Stimulated activated CD8-positive, alpha-beta memory T cell treated with anti-CD3 and anti-CD28 coated beads, Interleukin-4, amount 100 ng/mL, for 1 hour (primary cell): ENCODE data around the gene COL9A3.

Experiments used
- DNase-seq, 2 donors: peaks; one replicate each; pipeline ENCODE4 v3.0.0-alpha.2; 2020; ENCODE audit warnings: low read depth in 2 of 2, low spot score in 1 of 2

Gene COL9A3

DNA sequence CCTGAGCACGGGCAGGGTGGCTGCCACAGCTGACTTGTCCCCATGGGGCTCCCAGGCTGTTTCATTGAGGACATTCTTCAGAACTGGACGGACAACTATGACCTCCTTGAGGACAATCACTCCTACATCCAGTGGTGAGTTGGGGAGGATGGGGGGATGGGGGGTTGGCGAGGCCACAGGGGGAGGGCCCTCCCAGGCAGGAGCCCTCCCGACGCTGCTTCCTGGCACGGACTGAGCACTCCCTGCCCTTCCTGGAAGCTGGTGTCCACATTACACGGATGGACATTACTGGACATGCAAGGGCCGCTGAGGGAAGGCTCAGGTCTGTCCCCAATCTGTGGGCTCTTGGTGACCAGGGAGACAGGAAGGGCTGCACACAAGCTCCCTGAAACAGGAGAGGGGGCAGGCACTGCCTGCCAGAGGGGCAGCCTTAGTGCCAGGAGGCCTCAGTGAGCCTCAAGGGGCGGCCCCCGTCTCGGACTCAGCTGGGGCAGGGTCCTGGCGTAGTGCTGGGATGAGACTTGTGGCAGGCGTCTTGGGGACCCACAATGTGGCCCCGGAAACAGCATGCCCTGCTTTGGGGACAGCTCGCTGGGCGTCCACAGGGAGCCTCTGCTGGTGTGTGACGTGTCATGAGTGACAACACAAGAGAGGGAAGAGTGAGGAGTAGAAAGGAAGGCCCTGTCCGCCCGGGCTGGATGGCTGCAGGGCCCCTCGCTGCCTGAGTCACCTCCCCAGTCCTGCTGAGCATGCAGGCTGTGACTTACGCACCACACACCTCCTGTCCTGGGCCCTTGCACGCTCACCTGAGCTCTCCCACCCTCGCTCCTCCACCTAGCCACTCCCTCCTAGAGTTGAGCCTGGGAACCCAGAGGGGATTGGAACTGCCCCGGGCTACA lies 7.1 kb upstream of the COL9A3 start:
- no peak for DNase-seq

DNA sequence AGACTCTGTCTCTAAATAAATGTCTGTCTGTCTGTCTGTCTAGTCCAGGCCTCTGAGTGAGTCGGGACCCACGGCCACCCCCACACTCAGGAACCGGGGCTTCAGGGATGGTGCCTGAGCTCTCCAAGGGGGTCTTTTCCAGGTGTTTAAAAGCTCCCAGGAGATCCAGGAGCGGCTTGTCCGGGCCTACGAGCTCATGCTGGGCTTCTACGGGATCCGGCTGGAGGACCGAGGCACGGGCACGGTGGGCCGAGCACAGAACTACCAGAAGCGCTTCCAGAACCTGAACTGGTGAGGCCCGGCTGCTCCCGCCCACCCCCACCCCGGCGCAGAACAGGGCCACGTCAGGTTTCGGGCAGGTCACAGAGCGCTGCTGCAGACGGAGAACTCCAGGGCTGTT lies 5.5 kb upstream of the COL9A3 start:
- DNase-seq = no peak

DNA sequence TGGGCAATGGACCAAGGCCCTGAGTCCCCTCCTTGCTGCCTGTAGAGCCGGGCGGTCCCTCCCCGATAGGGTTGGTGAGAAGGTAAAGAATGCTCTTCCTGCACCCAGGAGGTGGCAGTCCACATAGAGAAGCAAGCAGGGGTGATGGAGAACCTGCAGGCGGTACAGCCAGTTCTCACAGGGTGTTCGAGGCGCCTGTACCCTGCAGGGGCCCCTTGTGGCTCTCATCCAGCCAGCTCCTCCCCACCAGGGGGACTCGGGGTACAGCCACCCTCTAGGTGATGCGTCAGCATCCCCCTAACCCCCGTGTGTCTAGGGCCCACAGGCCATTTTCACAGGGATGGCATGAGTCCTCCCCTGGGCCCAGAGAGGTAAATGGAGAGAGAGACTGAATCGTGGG lies 5.1 kb upstream of the COL9A3 start:
- no peak for DNase-seq

DNA sequence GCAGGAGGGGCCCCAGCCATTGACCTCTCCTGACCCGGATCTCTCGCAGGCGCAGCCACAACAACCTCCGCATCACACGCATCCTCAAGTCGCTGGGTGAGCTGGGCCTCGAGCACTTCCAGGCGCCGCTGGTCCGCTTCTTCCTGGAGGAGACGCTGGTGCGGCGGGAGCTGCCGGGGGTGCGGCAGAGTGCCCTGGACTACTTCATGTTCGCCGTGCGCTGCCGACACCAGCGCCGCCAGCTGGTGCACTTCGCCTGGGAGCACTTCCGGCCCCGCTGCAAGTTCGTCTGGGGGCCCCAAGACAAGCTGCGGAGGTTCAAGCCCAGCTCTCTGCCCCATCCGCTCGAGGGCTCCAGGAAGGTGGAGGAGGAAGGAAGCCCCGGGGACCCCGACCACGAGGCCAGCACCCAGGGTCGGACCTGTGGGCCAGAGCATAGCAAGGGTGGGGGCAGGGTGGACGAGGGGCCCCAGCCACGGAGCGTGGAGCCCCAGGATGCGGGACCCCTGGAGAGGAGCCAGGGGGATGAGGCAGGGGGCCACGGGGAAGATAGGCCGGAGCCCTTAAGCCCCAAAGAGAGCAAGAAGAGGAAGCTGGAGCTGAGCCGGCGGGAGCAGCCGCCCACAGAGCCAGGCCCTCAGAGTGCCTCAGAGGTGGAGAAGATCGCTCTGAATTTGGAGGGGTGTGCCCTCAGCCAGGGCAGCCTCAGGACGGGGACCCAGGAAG lies 4.5 kb upstream of the COL9A3 start:
- no peak for DNase-seq

DNA sequence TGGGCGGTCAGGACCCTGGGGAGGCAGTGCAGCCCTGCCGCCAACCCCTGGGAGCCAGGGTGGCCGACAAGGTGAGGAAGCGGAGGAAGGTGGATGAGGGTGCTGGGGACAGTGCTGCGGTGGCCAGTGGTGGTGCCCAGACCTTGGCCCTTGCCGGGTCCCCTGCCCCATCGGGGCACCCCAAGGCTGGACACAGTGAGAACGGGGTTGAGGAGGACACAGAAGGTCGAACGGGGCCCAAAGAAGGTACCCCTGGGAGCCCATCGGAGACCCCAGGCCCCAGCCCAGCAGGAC lies 4.0 kb upstream of the COL9A3 start:
- no peak for DNase-seq

DNA sequence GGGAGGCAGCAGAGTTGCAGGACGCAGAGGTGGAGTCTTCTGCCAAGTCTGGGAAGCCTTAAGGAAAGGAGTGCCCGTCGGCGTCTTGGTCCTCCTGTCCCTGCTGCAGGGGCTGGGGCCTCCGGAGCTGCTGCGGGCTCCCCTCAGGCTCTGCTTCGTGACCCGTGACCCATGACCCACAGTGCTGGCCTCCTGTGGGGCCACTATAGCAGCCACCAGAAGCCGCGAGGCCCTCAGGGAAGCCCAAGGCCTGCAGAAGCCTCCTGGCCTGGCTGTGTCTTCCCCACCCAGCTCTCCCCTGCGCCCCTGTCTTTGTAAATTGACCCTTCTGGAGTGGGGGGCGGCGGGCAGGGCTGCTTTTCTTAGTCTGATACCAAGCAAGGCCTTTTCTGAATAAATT lies 3.3 kb upstream of the COL9A3 start:
- no peak for DNase-seq

DNA sequence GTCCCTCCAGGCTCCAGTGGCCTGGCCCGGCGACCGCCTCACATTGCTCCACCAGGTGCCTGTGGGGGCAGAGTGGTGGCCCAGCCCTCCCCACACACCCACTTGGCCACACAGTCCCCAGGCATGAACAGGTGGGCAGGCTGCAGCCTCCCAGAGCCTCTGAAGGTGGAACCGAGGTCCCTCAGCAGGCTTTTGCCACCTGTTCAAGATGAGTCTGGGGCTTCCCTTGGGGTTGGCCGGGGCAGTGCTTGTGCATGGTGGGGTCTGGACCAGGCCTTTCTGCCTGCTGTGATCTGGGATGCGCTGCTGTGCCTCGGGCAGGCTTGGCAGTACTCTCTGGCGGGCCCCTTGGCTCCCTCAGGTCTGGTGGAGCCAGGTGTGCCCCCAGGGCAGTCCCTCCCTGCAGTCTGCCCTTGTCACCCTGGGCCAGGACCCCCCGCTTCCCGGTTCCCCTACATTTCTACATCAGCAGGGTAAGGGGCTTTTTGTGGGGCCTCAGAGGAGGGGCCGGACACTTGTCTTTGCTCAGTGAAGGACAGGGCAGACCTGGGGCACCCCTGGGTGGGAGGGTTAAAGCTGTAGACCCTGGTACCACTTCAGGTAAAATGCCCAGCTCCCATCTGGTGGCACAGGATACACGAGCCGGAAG lies 2.7 kb upstream of the COL9A3 start:
- no peak for DNase-seq

DNA sequence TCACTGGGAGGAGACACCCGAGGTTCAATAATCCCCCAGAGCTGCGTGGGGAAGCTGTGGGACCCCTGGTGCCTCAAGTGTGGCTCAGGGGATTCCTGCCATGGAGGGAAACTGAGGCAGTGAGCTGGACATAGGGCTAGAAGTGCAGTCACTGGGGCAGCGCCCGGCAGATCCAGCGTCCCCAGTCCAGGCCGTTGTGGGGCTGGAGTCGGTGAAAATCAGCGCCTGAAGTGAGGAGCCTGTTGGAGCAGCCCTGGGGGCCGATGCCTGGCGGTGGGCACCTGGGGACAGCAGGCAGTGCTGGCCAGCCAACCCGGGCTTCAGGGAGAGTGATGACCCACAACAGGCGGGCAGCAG lies 2.2 kb upstream of the COL9A3 start:
- no peak for DNase-seq

DNA sequence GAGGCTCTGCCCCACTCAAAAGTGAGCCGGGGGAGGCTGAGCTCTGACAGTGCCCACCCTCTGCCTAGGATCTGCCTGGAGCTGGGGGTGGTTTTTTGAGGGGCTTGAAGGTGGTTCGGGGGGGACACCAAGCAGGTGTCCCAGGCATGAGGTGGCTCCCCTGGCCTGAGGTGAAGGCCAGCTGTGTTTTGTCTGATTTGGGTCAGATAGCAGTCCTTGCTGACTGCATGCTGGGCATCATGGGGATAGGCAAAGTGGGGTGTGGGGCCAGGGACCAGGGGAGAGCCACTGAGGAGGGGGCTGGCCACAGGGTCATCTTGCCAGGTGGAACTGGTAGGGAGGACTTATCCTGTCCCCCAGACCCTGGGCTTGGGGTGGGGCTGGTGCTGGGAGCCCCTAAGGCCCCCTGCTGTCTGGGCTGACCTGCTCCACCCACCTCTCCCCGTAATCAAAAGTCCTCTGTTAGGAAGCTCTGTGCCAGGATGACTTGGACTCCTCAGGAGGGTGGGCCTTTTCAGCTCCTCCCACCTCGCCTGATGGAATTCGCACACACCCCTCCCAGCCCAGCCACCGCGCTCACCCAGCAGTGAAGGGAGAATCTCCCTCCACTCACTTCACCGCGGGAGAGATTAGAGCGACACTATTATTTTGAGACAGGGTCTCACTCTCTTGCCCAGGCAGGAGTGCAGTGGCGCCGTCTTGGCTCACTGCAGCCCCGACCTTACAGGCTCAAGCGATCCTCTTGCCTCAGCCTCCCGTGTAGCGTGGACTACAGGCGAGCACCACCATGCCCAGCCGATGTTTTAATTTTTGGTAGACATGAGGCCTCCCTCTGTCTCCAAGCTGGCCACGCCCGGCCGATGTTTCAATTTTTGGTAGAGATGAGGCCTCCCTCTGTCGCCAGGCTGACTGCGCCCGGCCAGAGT lies 1.5 kb upstream of the COL9A3 start:
- no peak for DNase-seq

DNA sequence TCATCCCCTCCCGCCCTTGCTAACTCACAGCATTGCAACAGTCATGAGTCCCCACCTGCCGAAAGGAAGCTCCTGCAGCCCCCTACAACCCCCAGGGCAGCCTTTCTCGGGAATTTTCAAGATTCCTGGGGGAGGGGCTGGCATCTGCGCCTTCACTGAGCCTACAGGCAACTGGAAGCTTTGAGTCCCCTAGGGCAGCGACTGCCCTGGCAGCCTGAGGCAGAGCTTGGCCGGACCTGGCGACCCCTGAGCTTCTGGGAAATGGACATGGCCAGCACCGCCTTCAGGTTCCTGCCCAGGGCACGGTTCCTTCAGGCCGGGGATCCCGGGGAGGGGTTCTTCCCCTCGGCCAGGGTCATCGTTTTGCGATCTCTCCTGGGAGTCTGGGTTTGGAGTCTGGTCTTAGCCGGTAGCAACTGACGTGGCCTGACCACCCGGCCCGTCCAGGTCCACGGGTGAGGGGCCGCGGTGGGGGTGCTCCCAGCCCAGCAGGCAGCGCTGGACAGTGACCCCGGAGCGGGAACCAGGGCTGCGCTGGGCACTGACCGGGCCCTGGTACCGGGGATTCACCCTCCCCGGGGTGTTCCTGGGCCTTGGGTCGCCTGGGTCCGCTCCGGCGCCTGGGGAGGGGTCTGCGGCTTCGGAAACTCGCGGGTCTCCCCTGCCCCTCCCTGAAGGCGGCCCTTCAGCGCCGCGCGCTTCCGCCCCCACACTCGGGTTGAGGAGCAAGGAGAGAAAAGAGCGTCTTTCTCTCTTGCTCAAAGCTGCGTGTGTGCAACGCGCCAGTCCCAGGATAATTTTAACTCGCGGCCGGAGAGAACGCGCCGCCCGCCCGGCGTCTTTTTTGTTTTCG lies 593 bp upstream of the COL9A3 start:
- no peak for DNase-seq

DNA sequence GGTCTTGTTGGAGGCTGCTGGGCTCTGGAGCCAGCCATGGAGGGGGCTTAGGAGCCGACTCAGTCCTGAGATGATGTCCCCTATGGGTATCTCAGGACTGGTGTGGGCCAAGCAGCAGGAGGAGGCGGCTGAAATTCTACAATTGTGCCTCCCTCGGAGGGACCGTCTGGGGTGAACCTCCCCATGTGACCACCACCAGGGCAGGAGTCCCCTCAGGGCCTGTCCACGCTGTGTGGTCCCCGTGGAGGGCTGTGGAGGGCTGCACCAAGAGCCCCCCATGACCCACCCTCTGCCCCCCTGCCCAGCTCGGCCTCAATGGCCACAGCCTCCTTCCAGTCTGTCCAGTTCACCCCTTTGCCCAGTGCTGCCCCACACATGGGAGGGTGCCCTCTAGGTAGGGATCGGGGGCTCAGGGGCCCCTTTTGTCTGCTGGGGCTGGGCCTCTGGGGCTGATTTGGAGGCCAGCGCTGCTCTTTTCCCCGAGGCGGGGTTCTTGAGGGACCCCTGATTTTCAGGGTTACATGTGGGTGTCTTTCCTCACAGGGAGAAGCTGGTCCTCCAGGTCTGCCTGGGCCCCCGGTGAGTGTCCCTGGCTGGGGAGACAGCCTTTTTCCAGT lies 1.2 kb downstream of the COL9A3 start:
- no peak for DNase-seq

DNA sequence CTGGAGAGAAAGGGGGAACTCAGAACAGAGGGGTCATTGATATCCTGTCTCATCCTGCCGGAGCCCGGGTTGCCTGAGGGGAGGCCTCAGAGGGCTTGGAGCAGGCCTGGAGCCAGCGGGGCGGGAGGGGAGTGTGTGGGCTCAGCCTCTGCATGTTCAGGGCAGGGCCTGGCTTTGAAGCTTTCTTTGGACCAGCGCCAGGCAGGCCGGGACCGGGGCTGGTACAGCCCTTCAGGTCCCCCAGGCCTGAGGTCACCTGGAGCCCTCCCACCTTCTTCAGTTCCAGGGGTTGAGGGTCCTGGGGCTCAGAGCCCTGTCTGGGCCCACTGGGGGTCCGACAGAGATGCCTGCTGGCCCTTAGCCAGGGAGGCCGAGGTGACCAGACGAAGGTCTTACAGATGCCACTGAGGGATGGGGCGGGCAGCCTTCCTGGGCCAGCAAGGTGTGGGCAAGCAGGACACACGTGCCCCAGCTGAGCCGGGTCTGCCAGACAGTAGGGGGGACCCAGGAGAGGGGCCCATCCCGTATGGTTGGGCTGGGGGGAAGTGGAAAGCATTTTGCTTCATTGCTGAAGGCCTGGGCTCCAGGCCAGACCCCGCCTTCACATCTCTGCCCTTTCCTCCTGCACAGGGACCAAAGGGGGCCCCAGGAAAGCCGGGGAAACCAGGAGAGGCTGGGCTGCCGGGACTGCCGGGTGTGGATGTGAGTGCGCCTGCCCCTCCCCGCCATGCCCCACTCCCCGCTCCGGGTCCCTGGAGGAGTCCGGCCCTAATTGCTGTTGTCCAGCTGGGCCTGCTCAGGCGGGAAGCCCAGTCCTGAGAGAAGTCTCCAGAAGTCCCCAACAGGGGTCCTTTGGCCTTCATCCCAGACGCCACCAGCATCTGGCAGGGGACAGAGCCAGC lies 2.0 kb downstream of the COL9A3 start:
- no peak for DNase-seq

DNA sequence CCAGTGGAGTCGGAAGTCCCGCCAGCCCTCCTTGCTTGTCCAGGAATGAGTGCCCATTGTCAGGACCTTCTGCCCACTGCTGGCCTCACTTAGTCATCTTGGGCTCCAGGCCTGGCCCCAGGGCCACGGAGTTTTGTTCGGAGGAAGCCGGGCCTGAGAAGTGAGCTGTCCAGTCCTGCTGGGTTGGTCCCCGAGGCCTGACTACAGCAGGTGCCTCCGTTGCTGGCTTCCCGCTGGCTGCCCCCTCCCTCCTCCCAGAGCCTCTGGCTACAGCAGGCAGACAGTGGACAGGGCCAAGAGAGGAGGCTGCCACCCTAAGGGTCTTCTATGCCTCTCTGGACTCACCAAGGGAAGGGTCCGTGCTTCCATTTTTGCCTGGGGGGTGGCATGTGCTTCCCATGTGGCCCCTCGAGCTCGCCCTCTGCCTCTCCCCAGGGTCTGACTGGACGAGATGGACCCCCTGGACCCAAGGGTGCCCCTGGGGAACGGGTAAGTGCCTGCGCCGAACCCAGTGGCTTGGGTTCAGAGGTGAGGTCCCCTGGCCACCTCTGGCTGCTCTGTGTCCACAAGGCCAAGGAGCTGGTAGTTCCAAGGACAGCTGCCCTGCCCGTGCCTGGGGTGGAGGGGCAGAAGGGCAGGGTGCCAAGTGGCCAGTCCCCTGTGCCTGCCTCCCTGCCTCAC lies 2.8 kb downstream of the COL9A3 start:
- no peak for DNase-seq

DNA sequence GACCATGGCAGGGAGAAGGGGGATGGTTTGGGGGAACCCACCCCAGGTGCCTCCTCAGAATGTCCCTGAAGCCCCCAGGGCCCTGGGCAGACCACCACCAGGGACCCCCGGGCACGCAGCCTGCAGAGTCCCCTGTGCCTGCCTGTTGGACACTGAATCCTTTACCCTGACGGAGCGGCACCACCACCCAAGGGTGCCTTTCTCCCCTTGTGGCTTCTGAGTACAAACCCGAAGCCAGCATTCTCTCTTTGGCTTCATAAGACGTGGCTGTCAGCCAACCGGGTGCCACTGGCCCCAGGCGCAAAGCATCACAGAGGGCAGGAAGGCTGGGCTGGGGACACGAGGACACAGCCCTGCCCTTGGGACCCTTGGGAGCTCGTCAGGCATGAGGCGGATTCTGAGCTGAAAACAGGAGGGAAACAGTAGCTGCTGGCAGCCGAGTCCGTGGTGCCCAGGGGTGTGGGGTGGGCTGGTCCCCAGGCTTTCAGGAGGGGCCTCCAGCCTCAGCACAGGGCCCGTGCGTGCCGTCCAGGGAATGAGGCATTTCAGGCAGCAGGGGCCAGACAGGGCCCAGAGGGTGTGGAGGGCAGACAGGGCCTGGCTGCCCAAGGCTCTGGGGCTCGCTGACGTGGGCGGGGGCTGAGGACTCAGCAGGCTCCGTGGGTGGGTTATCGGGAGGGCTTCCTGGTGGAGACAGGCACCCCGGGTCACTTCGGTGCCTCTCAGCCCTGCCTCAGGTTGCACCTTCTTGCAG lies 3.5 kb downstream of the COL9A3 start:
- DNase-seq = no peak

DNA sequence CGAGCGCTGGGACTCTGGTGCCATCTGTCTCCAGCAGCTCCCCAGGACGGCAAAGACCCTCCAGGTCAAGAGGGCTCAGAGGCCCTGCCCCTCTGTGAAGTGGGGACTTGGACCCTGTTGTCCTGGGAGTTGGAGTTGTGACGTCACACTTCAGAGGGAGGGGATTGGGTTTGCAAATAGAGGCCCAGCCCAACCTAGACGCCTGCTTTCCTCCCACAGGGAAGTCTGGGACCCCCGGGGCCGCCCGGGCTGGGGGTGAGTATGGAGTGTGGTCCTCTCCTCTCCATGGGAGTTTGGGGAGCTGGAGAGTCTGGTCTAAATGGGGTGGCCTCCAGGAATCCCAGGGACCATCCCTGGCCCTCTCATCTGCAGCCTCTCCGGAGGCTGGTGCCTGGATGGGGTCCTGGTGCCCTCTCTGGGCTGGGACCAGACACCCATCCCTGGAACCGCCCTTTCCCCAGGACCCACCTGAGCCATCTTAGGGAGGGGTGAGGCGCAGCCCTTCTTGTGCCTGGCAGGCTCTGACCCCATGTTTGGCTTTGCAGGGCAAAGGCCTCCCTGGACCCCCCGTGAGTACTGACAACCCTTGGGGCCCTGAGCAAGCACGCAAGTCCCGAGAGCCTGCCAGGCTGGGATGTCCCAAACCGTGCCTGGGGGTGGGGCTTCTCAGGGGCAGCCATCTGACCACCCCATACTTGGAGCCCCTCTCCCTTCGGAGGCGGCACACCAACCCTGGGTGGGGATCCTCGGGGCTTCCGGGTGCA lies 4.3 kb downstream of the COL9A3 start:
- DNase-seq = no peak

DNA sequence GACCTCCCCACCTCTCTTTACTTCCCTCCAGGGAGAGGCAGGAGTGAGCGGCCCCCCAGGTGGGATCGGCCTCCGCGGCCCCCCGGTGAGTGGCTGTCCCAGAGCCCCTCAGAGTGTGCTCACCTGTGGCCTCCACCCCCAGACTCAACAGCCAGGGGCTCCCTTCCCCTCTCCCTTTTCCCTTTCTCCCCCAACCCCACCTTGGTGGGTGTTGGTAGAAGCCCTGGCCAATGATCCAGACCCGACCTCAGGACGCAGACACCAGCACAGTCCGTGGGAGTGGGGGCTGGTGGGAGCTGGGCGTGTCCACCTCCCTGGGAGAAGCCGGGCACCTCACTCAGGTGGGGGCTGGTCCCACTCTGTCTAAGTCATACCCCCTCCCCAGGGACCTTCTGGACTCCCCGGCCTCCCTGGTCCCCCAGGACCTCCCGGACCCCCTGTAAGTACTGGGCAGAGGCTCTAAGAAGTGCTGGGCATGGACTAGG lies 4.9 kb downstream of the COL9A3 start:
- no peak for DNase-seq
